IgD-negative memory B cell (primary cell): ENCODE results near the gene DALRD3. TPM values are rescaled to one million over a fixed set of nuclear protein-coding genes. Genes with fewer than 3 reads are reported as not detected.

Experiments used
- H3K27ac Mint-ChIP-seq, 3 donors: one replicate each; pipeline ENCODE4 v1.8.0; 2020 to 2022; ENCODE audit warnings: mild to moderate bottlenecking in 3 of 3, mixed read lengths in 3 of 3, moderate library complexity in 1 of 3
- H3K27me3 Mint-ChIP-seq: one replicate; pipeline ENCODE4 v1.8.0; 2021; ENCODE audit warnings: mixed read lengths
- H3K36me3 Mint-ChIP-seq: one replicate; pipeline ENCODE4 v1.8.0; 2020; ENCODE audit warnings: mild to moderate bottlenecking, mixed read lengths
- H3K4me1 Mint-ChIP-seq, 3 donors: one replicate each; pipeline ENCODE4 v1.8.0; 2020 to 2022; ENCODE audit warnings: mixed read lengths in 3 of 3, mild to moderate bottlenecking in 1 of 3
- H3K4me3 Mint-ChIP-seq, 4 donors: one replicate each; pipeline ENCODE4 v1.8.0; 2020 to 2022; ENCODE audit warnings: mild to moderate bottlenecking in 4 of 4, mixed read lengths in 4 of 4, moderate library complexity in 3 of 4
- H3K9me3 Mint-ChIP-seq, 3 donors: one replicate each; pipeline ENCODE4 v1.8.0; 2020 to 2021; ENCODE audit warnings: mixed read lengths in 3 of 3, mild to moderate bottlenecking in 1 of 3
- polyA plus RNA-seq: library from polyadenylated mRNA; unstranded; fragments of 300-500 nt; fragmentation: Illumina TruSeq; gene quantifications from one replicate; pipeline ENCODE4 v1.2.3, GENCODE V29; 2021

Gene DALRD3
- polyA plus RNA-seq, 1 donor from 2014 or later = 25.4 TPM

DNA sequence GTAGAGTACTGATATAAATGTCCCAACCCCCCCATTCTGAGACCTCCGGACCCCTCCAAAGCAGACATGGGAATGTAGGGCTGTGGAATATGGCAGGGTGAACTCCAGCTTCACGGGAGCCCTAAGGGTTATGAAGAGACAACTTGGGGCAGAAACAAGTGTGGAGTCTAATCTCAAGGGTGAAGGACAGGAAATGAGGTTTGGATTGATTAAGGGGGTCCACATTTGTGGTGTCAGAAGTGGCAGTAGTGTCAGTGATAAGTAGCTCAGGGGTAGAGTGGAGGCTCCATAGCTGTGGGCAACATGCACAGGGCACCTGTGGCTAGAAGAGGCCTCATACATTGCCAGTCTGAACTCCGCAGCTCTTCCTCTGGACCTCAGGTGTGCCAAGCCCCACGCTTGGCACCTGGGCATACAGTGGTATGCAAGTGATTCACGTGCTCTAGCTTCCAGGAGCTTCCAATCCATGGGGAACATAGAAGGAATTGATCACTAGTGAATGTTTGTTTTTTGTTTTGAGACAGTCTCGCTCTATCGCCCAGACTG lies 32.5 kb downstream of the DALRD3 start:
- peaks cover 11 to 19% (median 13%) of the 10 kb centered on the region in 3 donors for H3K4me1 Mint-ChIP-seq
- H3K27me3 Mint-ChIP-seq = no peaks in the 10 kb centered on the region
- peaks cover 1% of the 10 kb centered on the region for H3K36me3 Mint-ChIP-seq
- no peak overlapping the region for H3K27ac Mint-ChIP-seq
- no peaks in the 10 kb centered on the region for H3K9me3 Mint-ChIP-seq
- peak overlapping the region in 1 of 4 donors; percentile 6 for H3K4me3 Mint-ChIP-seq

DNA sequence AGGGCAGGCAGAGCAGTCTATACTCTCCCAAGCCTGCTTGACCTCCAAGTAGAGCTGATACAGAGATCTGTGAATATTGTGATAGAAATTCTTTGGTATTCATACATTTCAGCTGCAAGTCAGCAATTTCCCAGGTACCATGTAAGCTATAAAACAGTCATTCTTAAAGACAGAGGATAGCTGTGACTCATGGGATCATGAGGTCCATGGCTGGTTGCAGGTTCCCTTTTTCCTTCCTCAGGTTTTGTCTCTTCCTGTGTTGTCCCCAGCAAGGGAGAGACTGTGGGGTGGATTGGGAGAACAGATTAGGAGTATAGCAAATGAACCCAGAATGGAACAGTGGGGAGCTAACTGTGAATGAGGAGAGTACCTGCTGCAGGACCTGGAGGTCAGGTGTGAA lies 33.7 kb downstream of the DALRD3 start:
- H3K27me3 Mint-ChIP-seq = no peaks in the 10 kb centered on the region
- H3K9me3 Mint-ChIP-seq = no peaks in the 10 kb centered on the region
- peaks cover 1% of the 10 kb centered on the region for H3K36me3 Mint-ChIP-seq
- H3K4me1 Mint-ChIP-seq = peaks cover 10 to 14% (median 12%) of the 10 kb centered on the region in 3 donors
- H3K27ac Mint-ChIP-seq = no peak overlapping the region
- no peak overlapping the region for H3K4me3 Mint-ChIP-seq

DNA sequence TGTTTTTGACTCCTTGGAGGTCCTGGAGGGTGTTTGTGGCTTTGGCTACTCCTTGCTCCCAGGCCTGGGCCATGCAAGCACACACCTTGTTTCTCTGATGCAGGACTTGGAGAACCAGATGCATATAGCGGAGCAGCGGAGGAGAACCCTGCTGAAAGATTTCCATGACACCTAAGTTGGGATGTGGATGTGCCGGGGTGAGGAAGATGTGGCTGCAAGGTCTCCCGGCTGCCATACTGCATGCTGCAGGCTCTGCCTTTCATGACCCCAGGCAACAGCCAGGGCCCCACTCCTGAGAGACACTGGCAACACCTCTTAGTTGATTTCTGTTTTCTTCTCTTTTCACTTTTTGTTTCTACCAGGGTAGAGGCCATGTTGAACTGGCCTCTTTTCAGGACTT lies 35.3 kb downstream of the DALRD3 start:
- Mint-ChIP-seq H3K4me1 (peaks cover 3 to 5% (median 4%) of the 10 kb centered on the region in 3 donors), H3K27me3 (no peaks in the 10 kb centered on the region), H3K4me3 (no peak overlapping the region), H3K27ac (peak overlapping the region in 2 of 3 donors; percentile 15 to 46), H3K36me3 (peaks cover 1% of the 10 kb centered on the region), H3K9me3 (no peaks in the 10 kb centered on the region)

DNA sequence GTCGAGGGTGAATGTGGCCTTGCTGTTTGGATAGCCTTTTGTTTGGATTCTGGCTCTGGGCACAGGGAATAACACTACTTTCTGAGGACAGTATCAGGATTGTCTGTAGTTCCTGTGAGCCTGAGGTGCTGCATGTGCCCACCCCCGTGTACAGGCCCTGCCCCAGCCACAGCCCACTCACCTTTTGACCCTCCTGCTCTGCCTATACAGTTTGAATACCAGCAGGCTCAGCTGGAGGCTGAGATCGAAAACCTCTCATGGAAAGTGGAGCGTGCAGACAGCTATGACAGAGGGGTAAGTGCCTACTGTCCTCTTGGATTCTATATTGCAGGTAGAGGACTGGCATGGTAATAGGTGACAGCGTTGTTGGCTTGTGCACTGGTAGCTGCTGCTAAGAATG lies 35.7 kb downstream of the DALRD3 start:
- H3K9me3 Mint-ChIP-seq = no peaks in the 10 kb centered on the region
- H3K36me3 Mint-ChIP-seq = no peaks in the 10 kb centered on the region
- H3K4me1 Mint-ChIP-seq = peaks cover 0 to under 1% (median under 1%) of the 10 kb centered on the region in 3 donors
- H3K27ac Mint-ChIP-seq = peak overlapping the region in 1 of 3 donors; percentile 15
- no peaks in the 10 kb centered on the region for H3K27me3 Mint-ChIP-seq
- H3K4me3 Mint-ChIP-seq = peak overlapping the region in 1 of 4 donors; percentile 31

DNA sequence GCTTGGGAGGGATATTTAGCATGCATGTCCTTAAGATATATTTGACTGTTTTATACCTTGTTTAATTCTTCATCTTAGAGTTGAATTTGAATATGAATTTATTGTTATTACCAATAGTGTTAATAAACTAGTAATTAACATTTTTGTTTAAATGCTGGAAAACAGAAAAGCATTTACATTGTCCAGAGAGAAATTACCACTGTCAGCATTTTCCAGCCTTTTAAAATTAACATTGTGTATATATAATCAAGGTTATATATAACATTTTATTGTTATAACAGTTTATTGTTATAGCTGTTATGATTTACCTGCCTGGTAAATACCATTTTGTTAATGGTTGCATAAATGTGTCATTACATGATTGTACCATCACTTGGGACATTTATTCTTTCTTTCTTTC lies 36.4 kb downstream of the DALRD3 start:
- no peaks in the 10 kb centered on the region for H3K27me3 Mint-ChIP-seq
- no peaks in the 10 kb centered on the region for H3K4me1 Mint-ChIP-seq
- no peak overlapping the region for H3K27ac Mint-ChIP-seq
- H3K4me3 Mint-ChIP-seq = no peak overlapping the region
- H3K9me3 Mint-ChIP-seq = no peaks in the 10 kb centered on the region
- H3K36me3 Mint-ChIP-seq = no peaks in the 10 kb centered on the region

DNA sequence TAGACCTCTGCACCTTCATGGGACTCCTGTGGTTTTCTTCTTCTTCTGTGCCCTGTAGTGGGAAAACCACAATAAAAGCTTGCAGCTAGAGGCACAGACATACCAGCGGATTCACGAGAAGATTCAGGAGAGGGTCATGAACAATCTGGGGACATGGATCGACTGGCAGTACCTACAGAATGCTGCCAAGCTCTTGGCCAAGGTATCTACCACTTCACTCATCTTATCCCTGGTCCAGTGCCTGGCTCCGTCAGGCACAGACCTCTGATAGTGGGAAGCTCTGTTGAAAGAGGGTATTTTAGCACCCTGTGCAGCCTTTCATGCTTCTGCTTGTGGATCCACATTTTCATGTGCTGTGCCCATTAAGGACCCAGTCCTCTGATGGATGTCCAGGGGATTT lies 38.1 kb downstream of the DALRD3 start:
- Mint-ChIP-seq H3K36me3 (no peaks in the 10 kb centered on the region), H3K9me3 (no peaks in the 10 kb centered on the region), H3K27ac (no peak overlapping the region), H3K4me3 (no peak overlapping the region), H3K4me1 (no peaks in the 10 kb centered on the region), H3K27me3 (no peaks in the 10 kb centered on the region)

- no peaks in the 10 kb centered on the region for H3K9me3 Mint-ChIP-seq
- no peak overlapping the region for H3K4me3 Mint-ChIP-seq
- no peaks in the 10 kb centered on the region for H3K36me3 Mint-ChIP-seq
- no peaks in the 10 kb centered on the region for H3K27me3 Mint-ChIP-seq
- H3K27ac Mint-ChIP-seq = no peak overlapping the region
- H3K4me1 Mint-ChIP-seq = no peaks in the 10 kb centered on the region
These were observed 38.9 kb downstream of the DALRD3 start for GRCh38 chr3:48979451-48979850.

DNA sequence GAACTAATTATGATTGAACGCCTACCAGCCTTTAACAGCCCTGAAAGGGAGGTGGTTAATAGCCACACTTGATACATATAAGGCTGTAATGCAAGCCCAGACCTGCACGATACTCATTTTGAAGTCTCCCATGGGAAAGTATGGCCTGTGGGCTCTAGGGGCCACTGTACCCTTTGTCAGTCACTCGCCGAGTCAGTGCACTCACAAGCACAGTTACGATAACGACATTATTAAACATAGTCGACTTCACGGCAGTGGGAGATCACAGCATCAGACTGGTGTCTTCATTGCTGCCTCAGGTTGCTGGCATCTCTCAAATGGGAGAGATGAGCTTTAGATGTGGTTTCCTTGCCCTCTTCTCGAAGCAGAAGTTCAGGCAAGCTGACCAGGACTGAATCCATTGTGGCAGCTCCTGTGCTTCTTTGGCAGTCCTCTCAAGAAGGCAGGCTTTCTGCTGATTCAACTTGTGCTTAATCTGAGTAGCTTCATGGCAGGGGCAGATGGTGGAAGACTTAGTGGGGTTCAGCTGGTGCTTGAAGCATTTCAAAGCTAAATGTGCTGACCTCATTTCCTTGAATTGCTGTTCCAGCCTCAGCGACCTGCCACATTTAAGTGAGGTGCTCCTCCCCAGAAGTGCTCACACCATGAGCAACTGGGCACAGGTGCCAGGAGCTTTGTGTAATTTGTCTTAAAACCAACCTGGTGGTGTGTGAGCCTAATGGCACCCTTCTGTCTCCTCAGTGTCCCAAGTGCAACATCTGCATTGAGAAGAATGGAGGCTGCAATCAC lies 44.1 kb downstream of the DALRD3 start:
- no peaks in the 10 kb centered on the region for H3K9me3 Mint-ChIP-seq
- no peak overlapping the region for H3K4me3 Mint-ChIP-seq
- H3K27ac Mint-ChIP-seq = no peak overlapping the region
- no peaks in the 10 kb centered on the region for H3K36me3 Mint-ChIP-seq
- H3K27me3 Mint-ChIP-seq = no peaks in the 10 kb centered on the region
- no peaks in the 10 kb centered on the region for H3K4me1 Mint-ChIP-seq

DNA sequence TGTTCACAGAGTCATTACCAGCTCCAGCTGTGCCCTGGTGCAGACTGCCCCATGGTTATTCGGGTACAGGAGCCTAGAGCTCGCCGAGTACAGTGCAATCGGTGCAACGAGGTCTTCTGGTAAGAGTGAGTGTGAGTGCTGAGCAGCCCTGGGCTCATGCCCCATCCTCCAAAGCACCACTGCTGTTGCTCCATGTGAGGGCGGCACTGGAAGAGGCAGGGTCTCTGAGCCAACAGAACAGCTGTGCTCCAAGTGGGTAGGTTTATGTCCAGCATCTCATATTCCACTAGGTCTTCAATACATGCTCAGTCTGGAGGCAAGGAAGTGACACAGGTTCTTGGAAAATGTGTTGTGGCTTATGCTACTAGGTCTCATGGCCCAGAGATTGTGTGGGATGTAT lies 47.8 kb downstream of the DALRD3 start:
- Mint-ChIP-seq H3K9me3 (no peaks in the 10 kb centered on the region), H3K36me3 (no peaks in the 10 kb centered on the region), H3K4me1 (peaks cover 0 to 1% (median 0%) of the 10 kb centered on the region in 3 donors), H3K27ac (no peak overlapping the region), H3K4me3 (no peak overlapping the region), H3K27me3 (no peaks in the 10 kb centered on the region)

GRCh38 chr3:48966876-48967361 lies 51.5 kb downstream of the DALRD3 start:
- H3K9me3 Mint-ChIP-seq = no peaks in the 10 kb centered on the region
- H3K27ac Mint-ChIP-seq = no peak overlapping the region
- no peaks in the 10 kb centered on the region for H3K27me3 Mint-ChIP-seq
- H3K4me3 Mint-ChIP-seq = no peak overlapping the region
- H3K4me1 Mint-ChIP-seq = peaks cover 0 to 1% (median 0%) of the 10 kb centered on the region in 3 donors
- no peaks in the 10 kb centered on the region for H3K36me3 Mint-ChIP-seq

GRCh38 chr3:48966367-48966766 lies 52.0 kb downstream of the DALRD3 start:
- Mint-ChIP-seq H3K27me3 (no peaks in the 10 kb centered on the region), H3K4me3 (no peak overlapping the region), H3K27ac (no peak overlapping the region), H3K36me3 (no peaks in the 10 kb centered on the region), H3K4me1 (peaks cover 0 to 1% (median 0%) of the 10 kb centered on the region in 3 donors), H3K9me3 (no peaks in the 10 kb centered on the region)

Other genes starting within 250 kb of the DALRD3 start
- 10.0 TPM for gene PRKAR2A, start 170.7 kb downstream of the DALRD3 start, polyA plus RNA-seq
- gene SLC25A20, start 119.7 kb downstream of the DALRD3 start, polyA plus RNA-seq = 13.7 TPM
- gene ARIH2, start 99.7 kb downstream of the DALRD3 start, polyA plus RNA-seq = 88.4 TPM
- gene P4HTM, start 28.3 kb downstream of the DALRD3 start, polyA plus RNA-seq = 20.4 TPM
- 81.4 TPM for gene WDR6, start 11.2 kb downstream of the DALRD3 start, polyA plus RNA-seq
- 188 TPM for gene NDUFAF3, start 3.5 kb upstream of the DALRD3 start, polyA plus RNA-seq
- 96.7 TPM for gene IMPDH2, start 10.8 kb upstream of the DALRD3 start, polyA plus RNA-seq
- gene QRICH1, start 75.5 kb upstream of the DALRD3 start, polyA plus RNA-seq = 23.6 TPM
- gene QARS1, start 86.2 kb upstream of the DALRD3 start, polyA plus RNA-seq = 117 TPM
- 23.5 TPM for gene USP19, start 102.2 kb upstream of the DALRD3 start, polyA plus RNA-seq
- not detected for gene LAMB2, start 114.5 kb upstream of the DALRD3 start, polyA plus RNA-seq
- 1.7 TPM for gene CCDC71, start 147.8 kb upstream of the DALRD3 start, polyA plus RNA-seq
- 0.54 TPM for gene KLHDC8B, start 153.0 kb upstream of the DALRD3 start, polyA plus RNA-seq